DND-41 (cell line): ENCODE measurements around the gene DHCR24.

Source experiments
- ATAC-seq: fragments of 200-7000 bp; cut with Tn5 transposase; 3 replicates; pipeline ENCODE4 v1.9.1; 2021; ENCODE audit warnings: low read depth; ENCODE audit not compliant: insufficient read depth
- DNase-seq: peaks from one replicate; pipeline ENCODE4 v3.0.0-alpha.2; 2020
- H2AFZ ChIP-seq: 2 replicates; pipeline ENCODE4 v1.6.0; 2012; ENCODE audit warnings: low read depth, low read length
- H3K27ac ChIP-seq: 2 replicates; pipeline ENCODE4 v1.5.1; 2012; ENCODE audit warnings: low read length, inconsistent platforms
- H3K27me3 ChIP-seq: fragments of 200-600 bp; sonication (generic); 2 replicates; pipeline ENCODE4 v1.6.0; 2012; ENCODE audit warnings: low read length, mild to moderate bottlenecking, inconsistent platforms; ENCODE audit not compliant: insufficient read depth, poor library complexity
- H3K36me3 ChIP-seq: 2 replicates; pipeline ENCODE4 v1.5.1; 2012; ENCODE audit warnings: low read length, inconsistent platforms; ENCODE audit not compliant: insufficient read depth
- H3K4me1 ChIP-seq: 2 replicates; pipeline ENCODE4 v1.5.1; 2012; ENCODE audit warnings: mild to moderate bottlenecking, low read length; ENCODE audit not compliant: insufficient read depth
- H3K4me2 ChIP-seq: 2 replicates; pipeline ENCODE4 v1.6.0; 2012; ENCODE audit warnings: mild to moderate bottlenecking, moderate library complexity, low read length, inconsistent platforms; ENCODE audit not compliant: insufficient read depth
- H3K4me3 ChIP-seq, 2 experiments: fragments of 200-600 bp in 1 of 2; shearing (Covaris generic) in 1 of 2; 2 replicates each; pipeline ENCODE4 v1.5.1; 2012 to 2016; ENCODE audit warnings: inconsistent platforms in 2 of 2, low read length in 2 of 2, mild to moderate bottlenecking in 2 of 2, low read depth in 1 of 2, moderate library complexity in 1 of 2
- H3K79me2 ChIP-seq: 2 replicates; pipeline ENCODE4 v1.6.0; 2012; ENCODE audit warnings: low read length, inconsistent platforms; ENCODE audit not compliant: insufficient read depth
- H3K9ac ChIP-seq: 2 replicates; pipeline ENCODE4 v1.6.0; 2012; ENCODE audit warnings: low read depth, mild to moderate bottlenecking, inconsistent platforms, low read length, moderate library complexity
- H3K9me3 ChIP-seq: 2 replicates; pipeline ENCODE4 v1.5.1; 2012; ENCODE audit warnings: low read length, moderate library complexity, mild to moderate bottlenecking, inconsistent platforms; ENCODE audit not compliant: insufficient read depth, severe bottlenecking
- H4K20me1 ChIP-seq: 2 replicates; pipeline ENCODE4 v1.6.0; 2012; ENCODE audit warnings: low read length; ENCODE audit not compliant: insufficient read depth
- EZH2 ChIP-seq: IDR thresholded peaks from 3 replicates; pipeline ENCODE4 v1.6.1; 2012; ENCODE audit warnings: borderline replicate concordance, low read depth, mild to moderate bottlenecking, moderate library complexity, low read length, inconsistent platforms; ENCODE audit not compliant: severe bottlenecking
- TF ChIP-seq, protein P1 (sequence below): IDR thresholded peaks from 2 replicates; pipeline ENCODE4 v1.5.1; 2012; ENCODE audit warnings: borderline replicate concordance, low read length, moderate library complexity, mild to moderate bottlenecking; ENCODE audit not compliant: poor library complexity, severe bottlenecking; ENCODE audit errors: extremely low read depth

DHCR24 gene

DNA sequence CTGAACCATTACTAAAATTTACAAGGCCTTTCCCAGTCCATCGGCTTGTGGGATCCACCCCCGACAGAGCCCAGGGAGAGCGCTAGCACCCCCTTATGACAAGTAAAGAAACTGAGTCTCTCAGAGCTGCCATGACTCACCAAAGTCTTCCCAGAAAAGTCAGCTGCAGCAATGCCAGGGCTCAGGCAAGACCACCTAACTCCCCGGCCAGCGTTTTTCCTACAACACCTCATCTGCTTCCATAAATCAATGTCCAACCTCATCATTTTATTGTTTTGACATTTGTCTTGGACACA is 15.0 kb downstream of the DHCR24 start:
- H3K4me3 ChIP-seq: no peak overlapping the region
- no peaks in the 10 kb centered on the region for H3K27me3 ChIP-seq
- no peak overlapping the region for H3K9ac ChIP-seq
- no peak overlapping the region for H3K4me2 ChIP-seq
- TF ChIP-seq, protein P1, sequence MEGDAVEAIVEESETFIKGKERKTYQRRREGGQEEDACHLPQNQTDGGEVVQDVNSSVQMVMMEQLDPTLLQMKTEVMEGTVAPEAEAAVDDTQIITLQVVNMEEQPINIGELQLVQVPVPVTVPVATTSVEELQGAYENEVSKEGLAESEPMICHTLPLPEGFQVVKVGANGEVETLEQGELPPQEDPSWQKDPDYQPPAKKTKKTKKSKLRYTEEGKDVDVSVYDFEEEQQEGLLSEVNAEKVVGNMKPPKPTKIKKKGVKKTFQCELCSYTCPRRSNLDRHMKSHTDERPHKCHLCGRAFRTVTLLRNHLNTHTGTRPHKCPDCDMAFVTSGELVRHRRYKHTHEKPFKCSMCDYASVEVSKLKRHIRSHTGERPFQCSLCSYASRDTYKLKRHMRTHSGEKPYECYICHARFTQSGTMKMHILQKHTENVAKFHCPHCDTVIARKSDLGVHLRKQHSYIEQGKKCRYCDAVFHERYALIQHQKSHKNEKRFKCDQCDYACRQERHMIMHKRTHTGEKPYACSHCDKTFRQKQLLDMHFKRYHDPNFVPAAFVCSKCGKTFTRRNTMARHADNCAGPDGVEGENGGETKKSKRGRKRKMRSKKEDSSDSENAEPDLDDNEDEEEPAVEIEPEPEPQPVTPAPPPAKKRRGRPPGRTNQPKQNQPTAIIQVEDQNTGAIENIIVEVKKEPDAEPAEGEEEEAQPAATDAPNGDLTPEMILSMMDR: no peak
- TF ChIP-seq EZH2: no peak
- H2AFZ ChIP-seq: no peak overlapping the region
- peaks cover 37% of the 10 kb centered on the region for H4K20me1 ChIP-seq
- DNase-seq: no peak
- H3K27ac ChIP-seq: no peak overlapping the region
- H3K4me1 ChIP-seq: no peaks in the 10 kb centered on the region
- H3K36me3 ChIP-seq: peaks cover 97% of the 10 kb centered on the region
- H3K9me3 ChIP-seq: no peaks in the 10 kb centered on the region
- ATAC-seq: no peak
- H3K79me2 ChIP-seq: peaks cover 19% of the 10 kb centered on the region

DNA sequence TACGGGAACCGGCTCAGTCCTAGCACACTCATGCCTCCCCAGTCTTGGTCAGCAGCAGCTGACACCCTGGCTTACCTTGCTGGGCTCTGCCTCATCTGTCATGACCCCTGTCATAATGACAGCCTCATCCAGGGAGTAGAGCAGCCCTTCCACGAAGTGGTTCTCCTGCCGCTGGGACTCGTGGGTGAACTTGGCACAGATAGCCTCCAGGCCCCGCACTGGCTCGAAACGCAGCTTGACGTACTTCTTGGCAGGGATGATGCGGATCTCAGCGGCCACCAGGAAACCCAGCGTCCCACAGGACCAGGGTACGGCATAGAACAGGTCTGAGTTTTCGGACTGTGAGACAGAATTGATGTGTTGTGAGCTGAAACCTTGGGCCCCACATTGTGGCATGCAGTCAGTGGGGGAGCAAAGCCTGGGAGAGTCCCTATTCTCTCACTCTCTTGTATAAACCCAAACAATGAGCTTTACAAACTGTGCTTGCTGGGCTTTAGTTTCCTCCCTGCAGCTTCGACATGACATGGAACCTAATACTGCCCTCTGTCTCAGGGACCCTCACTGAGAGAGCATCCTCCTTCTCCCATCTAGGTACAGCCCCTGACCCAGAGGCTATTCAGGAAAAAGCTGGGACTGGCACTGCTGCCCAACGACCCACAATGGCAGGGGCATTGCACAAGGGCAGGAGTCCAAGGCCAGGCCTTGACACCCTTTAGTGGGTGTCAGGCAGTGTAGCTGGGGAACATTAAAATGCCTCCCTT is 15.5 kb downstream of the DHCR24 start:
- TF ChIP-seq, protein P1: no peak
- no peak for TF ChIP-seq EZH2
- H3K27me3 ChIP-seq: no peaks in the 10 kb centered on the region
- H3K4me3 ChIP-seq: no peak overlapping the region
- no peak overlapping the region for H3K9ac ChIP-seq
- no peaks in the 10 kb centered on the region for H3K9me3 ChIP-seq
- DNase-seq (no peak), ATAC-seq (no peak; the same call in 2 of the 3 replicates)
- H3K4me1 ChIP-seq: no peaks in the 10 kb centered on the region
- no peak overlapping the region for H3K27ac ChIP-seq
- H3K4me2 ChIP-seq: no peak overlapping the region
- H4K20me1 ChIP-seq: peaks cover 39% of the 10 kb centered on the region
- peaks cover 15% of the 10 kb centered on the region for H3K79me2 ChIP-seq
- peaks cover 97% of the 10 kb centered on the region for H3K36me3 ChIP-seq
- no peak overlapping the region for H2AFZ ChIP-seq

DNA sequence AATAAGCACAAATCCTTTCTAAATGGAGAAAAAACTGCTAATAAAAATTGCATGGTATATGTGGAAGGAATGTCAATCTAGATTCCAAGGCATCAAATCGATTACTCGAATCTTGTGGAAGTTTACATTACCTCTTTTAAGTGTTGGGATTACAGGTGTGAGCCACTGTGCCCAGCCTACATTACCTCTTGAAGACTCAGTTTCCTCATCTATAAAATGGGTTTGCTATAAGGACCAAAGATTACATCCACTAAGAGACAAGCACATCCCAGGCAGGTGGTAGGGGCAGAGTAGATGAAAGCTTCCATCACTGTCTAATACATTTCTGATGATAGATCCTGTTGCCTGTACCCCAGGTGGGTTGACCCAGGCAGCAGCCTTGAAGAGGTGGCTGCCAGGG is 16.1 kb downstream of the DHCR24 start:
- Histone ChIP-seq H4K20me1 (peaks cover 41% of the 10 kb centered on the region), H3K9ac (no peak overlapping the region), H3K4me2 (no peak overlapping the region), H3K79me2 (peaks cover 14% of the 10 kb centered on the region), H3K36me3 (peaks cover 97% of the 10 kb centered on the region), H3K4me1 (no peaks in the 10 kb centered on the region), H3K4me3 (no peak overlapping the region), H3K9me3 (no peaks in the 10 kb centered on the region), H3K27me3 (no peaks in the 10 kb centered on the region), H2AFZ (no peak overlapping the region), H3K27ac (no peak overlapping the region)
- ATAC-seq (no peak), DNase-seq (no peak)
- TF ChIP-seq, protein P1: no peak
- no peak for TF ChIP-seq EZH2
